ENCODE measurements around the gene GNGT2.

- TF ChIP-seq, protein P1, sequence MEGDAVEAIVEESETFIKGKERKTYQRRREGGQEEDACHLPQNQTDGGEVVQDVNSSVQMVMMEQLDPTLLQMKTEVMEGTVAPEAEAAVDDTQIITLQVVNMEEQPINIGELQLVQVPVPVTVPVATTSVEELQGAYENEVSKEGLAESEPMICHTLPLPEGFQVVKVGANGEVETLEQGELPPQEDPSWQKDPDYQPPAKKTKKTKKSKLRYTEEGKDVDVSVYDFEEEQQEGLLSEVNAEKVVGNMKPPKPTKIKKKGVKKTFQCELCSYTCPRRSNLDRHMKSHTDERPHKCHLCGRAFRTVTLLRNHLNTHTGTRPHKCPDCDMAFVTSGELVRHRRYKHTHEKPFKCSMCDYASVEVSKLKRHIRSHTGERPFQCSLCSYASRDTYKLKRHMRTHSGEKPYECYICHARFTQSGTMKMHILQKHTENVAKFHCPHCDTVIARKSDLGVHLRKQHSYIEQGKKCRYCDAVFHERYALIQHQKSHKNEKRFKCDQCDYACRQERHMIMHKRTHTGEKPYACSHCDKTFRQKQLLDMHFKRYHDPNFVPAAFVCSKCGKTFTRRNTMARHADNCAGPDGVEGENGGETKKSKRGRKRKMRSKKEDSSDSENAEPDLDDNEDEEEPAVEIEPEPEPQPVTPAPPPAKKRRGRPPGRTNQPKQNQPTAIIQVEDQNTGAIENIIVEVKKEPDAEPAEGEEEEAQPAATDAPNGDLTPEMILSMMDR (IDR thresholded peaks at IDR 0.05) = no peak
- TF ChIP-seq EP300 (IDR thresholded peaks at IDR 0.05) (no peak), POLR2A (IDR thresholded peaks at IDR 0.05; ENCODE audit: low read depth) (no peak), POLR2AphosphoS5 (IDR thresholded peaks at IDR 0.05) (no peak)
These were observed 1.3 kb downstream of the GNGT2 start for GRCh38 chr17:49209061-49209571.
